HG03097 (cell line): Measurements from ENCODE around the gene LMOD3.
A peak's percentile ranks its signal among the peaks of the same experiment; 100 is the strongest.

Source experiments
- ATAC-seq: cut with Tn5 transposase; IDR thresholded peaks from one replicate; pipeline ENCODE4 v1.9.1; 2021; ENCODE audit not compliant: unreplicated experiment, low FRiP score

Gene LMOD3

DNA sequence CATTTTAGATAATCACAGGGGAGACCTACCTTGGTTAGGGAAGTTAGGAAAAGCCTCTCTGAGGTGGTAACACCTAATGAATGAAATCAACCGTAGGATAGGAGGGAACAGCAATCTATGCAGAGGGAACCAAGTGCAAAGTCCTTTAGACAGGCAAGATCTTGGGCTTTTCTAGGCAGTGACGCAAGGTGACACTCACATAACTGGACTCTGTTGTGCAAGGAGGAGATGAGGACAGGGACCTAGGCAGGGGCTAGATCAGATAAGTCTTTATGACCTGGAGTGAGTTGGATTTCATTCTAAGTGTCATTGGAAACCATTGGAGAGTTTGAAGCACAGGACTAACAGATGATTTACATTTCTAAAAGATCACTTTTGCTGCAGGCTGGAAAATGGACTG is 4.6 kb upstream of the LMOD3 start:
- ATAC-seq = no peak

GRCh38 chr3:69126216-69126615 is 3.8 kb upstream of the LMOD3 start:
- no peak for ATAC-seq

GRCh38 chr3:69121950-69122349 is 445 bp downstream of the LMOD3 start:
- no peak for ATAC-seq

GRCh38 chr3:69121513-69121912 is 882 bp downstream of the LMOD3 start:
- ATAC-seq = no peak

DNA sequence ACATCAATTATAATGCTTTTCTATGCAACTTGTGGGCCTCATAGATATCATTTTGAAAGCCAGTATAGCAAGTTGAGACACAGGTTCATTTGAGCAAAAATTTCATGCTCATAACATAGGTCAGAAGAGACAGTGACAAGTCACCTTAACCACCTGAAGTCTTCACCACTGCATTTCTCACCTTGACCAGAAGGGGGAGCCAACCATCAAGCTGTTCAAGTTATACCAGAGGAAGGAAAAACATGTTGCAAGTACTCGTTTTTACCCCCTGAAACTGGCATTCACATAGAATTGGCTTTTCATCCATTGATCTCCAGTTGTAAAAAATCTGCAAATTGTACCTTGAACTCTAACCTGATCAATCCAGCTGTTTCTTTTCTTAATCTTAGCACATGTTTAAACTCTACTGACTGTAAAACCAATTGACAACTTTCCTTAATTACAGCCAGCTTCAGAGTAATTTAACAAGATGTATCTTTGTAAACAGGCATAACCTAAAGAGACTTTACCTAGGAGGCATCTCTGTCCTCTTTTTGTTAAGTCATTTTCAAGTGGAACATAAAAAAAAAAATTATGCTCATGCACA is 1.4 kb downstream of the LMOD3 start:
- peak; percentile 59 for ATAC-seq

DNA sequence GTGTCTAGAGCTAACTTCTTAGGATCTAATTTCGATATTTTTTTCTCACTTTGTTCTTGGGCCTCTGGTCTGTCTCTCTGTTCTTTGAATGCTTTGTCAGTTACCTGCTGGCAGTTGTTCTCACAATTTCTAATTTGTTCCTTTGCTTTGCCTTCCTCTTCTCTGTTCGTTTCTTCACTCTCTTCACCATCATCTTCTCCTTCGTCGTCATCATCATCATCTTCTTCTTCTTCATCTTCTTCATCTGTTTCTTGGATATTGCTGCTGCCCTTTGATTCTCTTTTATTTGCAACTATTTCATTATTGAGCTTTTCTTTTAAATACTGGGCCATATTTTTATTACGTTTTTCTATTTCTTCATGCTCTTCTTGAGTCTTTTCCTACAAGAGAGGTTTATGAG is 2.7 kb downstream of the LMOD3 start:
- ATAC-seq = no peak

GRCh38 chr3:69119138-69119537 is 3.3 kb downstream of the LMOD3 start:
- ATAC-seq = no peak

GRCh38 chr3:69118555-69118954 is 3.8 kb downstream of the LMOD3 start:
- ATAC-seq = no peak

DNA sequence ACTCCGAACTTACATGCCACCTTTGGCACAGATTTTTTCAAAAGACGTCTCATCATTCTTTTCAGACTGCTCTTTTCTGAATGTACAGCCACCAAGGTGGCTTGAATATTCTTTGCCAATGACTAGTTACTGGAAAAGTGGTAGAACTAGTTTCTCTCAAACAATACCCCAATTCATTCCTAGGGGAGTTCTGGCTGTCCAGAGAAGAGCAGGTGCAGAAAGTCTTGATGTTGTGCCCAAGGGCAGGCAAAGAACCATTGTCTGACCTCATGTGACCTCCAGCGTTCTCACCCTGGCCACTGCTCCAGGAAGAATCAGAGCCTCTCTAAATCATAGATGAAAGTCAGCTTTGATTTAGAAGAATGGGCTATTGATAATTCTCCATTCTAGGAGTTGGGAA is 5.5 kb downstream of the LMOD3 start:
- no peak for ATAC-seq

DNA sequence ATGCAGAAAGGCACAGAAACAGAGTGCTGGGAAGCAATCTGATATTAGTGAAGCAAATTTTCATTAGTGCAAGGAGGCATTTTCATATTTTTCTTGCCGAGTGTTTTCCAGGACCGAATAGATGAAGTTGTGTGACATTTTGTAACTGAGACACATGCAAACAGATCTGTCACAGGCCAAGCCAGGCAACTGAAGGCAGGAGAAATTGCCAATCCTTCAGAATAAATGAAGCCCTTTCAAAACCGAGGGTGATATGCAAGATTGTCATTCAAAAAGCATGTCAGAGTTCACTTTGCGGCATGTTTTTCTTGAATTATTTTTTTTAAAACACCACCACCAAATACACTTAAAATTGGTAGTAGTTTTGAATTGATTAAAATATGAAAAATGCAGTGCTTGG is 6.2 kb downstream of the LMOD3 start:
- no peak for ATAC-seq

DNA sequence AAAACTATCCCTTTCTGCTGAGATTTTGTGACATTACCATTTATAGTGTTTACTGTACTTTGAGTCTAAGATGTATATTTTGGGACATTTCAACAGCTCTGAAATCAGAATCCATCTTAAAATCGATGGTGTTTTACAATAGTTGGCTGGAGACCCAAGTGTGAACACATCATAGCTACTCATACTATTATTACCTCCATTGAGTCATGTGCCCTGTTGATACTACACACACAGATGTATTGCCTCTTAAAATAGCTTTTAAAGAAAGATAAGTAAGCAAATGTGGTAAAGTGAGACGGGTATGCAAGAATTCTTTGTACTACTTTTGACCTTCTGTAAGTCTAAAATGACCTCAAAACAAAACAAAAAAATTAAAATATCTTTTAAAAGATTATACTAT is 6.7 kb downstream of the LMOD3 start:
- no peak for ATAC-seq

GRCh38 chr3:69113536-69113935 is 8.9 kb downstream of the LMOD3 start:
- no peak for ATAC-seq

DNA sequence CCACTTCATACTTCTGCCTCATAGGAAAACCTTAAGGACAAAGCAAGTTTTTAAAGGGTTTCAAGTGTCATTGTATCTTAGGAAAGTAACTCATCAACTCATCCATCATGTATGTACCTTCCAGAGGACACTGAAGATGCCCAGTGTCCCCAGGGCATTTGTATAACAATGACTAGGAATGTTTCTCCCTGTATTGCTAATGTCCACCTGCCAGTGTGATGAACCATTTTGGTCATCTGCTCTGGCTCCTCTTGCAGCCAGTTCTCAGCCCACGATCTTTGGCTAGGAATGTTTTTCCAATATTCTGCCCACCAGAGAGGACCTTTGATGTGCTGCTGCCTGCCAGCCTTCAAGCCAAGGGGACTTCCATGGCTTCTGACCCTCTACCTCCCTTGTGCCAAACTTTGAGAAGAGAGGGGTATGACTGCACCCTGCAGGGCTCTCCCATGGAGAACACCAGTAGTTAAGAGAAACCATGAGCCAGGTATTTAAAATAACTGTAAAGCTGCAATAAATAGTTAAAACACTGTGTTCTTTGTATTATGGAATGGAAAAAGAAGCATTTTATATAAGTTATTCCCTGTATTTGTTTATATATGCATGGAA is 11.4 kb downstream of the LMOD3 start:
- no peak for ATAC-seq

GRCh38 chr3:69108811-69109210 is 13.6 kb downstream of the LMOD3 start:
- ATAC-seq = no peak

- no peak for ATAC-seq
Measured at GRCh38 chr3:69107841-69108240, 14.6 kb downstream of the LMOD3 start.

DNA sequence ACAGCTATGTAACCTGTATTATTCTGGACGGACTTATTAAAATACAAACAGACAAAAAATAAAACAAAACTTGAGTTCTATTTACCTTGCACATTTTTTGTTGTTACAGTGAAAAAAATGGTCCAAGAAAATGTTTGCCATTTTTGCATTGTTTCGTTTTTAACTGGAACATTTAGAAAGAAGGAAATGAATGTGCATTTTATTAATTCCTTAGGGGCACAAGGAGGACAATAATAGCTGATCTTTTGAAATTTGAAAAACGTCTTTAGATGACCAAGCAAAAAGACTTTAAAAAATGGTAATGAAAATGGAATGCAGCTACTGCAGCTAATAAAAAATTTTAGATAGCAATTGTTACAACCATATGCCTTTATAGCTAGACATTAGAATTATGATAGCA is 17.1 kb downstream of the LMOD3 start:
- ATAC-seq = no peak

DNA sequence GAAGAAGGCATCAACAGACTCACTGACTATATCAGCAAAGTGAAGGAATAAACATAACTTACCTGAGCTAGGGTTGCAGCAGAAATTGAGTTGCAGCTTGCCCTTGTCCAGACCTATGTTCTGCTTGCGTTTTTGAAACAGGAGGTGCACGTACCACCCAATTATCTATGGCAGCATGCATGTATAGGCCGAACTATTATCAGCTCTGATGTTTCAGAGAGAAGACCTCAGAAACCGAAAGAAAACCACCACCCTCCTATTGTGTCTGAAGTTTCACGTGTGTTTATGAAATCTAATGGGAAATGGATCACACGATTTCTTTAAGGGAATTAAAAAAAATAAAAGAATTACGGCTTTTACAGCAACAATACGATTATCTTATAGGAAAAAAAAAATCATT is 17.8 kb downstream of the LMOD3 start:
- no peak for ATAC-seq

- no peak for ATAC-seq
Measured at GRCh38 chr3:69103123-69103522, 19.3 kb downstream of the LMOD3 start.

DNA sequence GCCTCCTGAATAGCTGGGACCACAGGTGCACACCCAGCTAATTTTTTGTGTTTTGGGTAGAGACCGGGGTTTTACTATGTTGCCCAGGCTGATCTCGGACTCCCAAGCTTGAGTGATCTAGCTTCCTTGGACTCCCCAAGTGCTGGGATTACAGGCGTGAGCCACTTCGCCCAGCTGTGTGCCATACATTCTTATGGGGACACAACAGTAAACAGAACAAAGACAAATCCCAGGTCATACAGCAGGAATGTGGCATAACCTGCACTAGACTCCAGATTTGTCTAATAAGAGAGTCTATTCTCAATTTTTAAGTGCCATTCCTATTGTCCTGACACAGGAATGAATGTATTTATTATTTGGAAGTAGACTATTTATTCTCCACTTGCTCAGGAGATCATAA is 20.0 kb downstream of the LMOD3 start:
- ATAC-seq = no peak

GRCh38 chr3:69099576-69099975 is 22.8 kb downstream of the LMOD3 start:
- no peak for ATAC-seq

- no peak for ATAC-seq
Measured at GRCh38 chr3:69097407-69098086, 24.8 kb downstream of the LMOD3 start.

- no peak for ATAC-seq
Measured at GRCh38 chr3:69096299-69096698, 26.1 kb downstream of the LMOD3 start.
